ENCODE data around the gene DSC3. TPM values are rescaled to one million over a fixed set of nuclear protein-coding genes. Genes with fewer than 3 reads are reported as not detected.

Gene DSC3
- total RNA-seq, 1 donor from 2014 or later, result 0.87 TPM

- Mint-ChIP-seq H3K27me3 (ENCODE audit: unreplicated experiment) (peaks cover 1% of the 10 kb centered on the region), H3K4me3 (ENCODE audit: unreplicated experiment) (no peak overlapping the region), H3K27ac (ENCODE audit: unreplicated experiment) (no peak overlapping the region), H3K9me3 (ENCODE audit: unreplicated experiment) (no peaks in the 10 kb centered on the region), H3K36me3 (ENCODE audit: low read depth, unreplicated experiment) (peaks cover 4% of the 10 kb centered on the region), H3K4me1 (ENCODE audit: unreplicated experiment) (no peaks in the 10 kb centered on the region)
- TF ChIP-seq CTCF (IDR thresholded peaks at IDR 0.05; ENCODE audit: unreplicated experiment), result no peak
- DNase-seq (ENCODE audit: low spot score), result no peak
Observed at GRCh38 chr18:31050635-31051034, 8.1 kb upstream of the DSC3 start.

- no peak for DNase-seq (ENCODE audit: low spot score)
- no peak overlapping the region for H3K4me3 Mint-ChIP-seq (ENCODE audit: unreplicated experiment)
- TF ChIP-seq CTCF (IDR thresholded peaks at IDR 0.05; ENCODE audit: unreplicated experiment), result no peak
- H3K27ac Mint-ChIP-seq (ENCODE audit: unreplicated experiment), result no peak overlapping the region
- no peaks in the 10 kb centered on the region for H3K4me1 Mint-ChIP-seq (ENCODE audit: unreplicated experiment)
- no peaks in the 10 kb centered on the region for H3K9me3 Mint-ChIP-seq (ENCODE audit: unreplicated experiment)
- H3K36me3 Mint-ChIP-seq (ENCODE audit: low read depth, unreplicated experiment), result peaks cover 4% of the 10 kb centered on the region
- peaks cover 4% of the 10 kb centered on the region for H3K27me3 Mint-ChIP-seq (ENCODE audit: unreplicated experiment)
Observed at GRCh38 chr18:31049189-31049588, 6.6 kb upstream of the DSC3 start.

- H3K9me3 Mint-ChIP-seq (ENCODE audit: unreplicated experiment), result no peaks in the 10 kb centered on the region
- no peak for TF ChIP-seq CTCF (IDR thresholded peaks at IDR 0.05; ENCODE audit: unreplicated experiment)
- H3K27me3 Mint-ChIP-seq (ENCODE audit: unreplicated experiment), result peaks cover 9% of the 10 kb centered on the region
- peaks cover 6% of the 10 kb centered on the region for H3K4me1 Mint-ChIP-seq (ENCODE audit: unreplicated experiment)
- no peak overlapping the region for H3K4me3 Mint-ChIP-seq (ENCODE audit: unreplicated experiment)
- H3K27ac Mint-ChIP-seq (ENCODE audit: unreplicated experiment), result no peak overlapping the region
- H3K36me3 Mint-ChIP-seq (ENCODE audit: low read depth, unreplicated experiment), result peaks cover 10% of the 10 kb centered on the region
- no peak for DNase-seq (ENCODE audit: low spot score)
Observed at GRCh38 chr18:31048216-31048615, 5.7 kb upstream of the DSC3 start.

GRCh38 chr18:31046916-31047315 lies 4.4 kb upstream of the DSC3 start:
- no peak overlapping the region for H3K4me3 Mint-ChIP-seq (ENCODE audit: unreplicated experiment)
- no peaks in the 10 kb centered on the region for H3K9me3 Mint-ChIP-seq (ENCODE audit: unreplicated experiment)
- peaks cover 9% of the 10 kb centered on the region for H3K36me3 Mint-ChIP-seq (ENCODE audit: low read depth, unreplicated experiment)
- DNase-seq (ENCODE audit: low spot score), result no peak
- peaks cover 11% of the 10 kb centered on the region for H3K4me1 Mint-ChIP-seq (ENCODE audit: unreplicated experiment)
- no peak for TF ChIP-seq CTCF (IDR thresholded peaks at IDR 0.05; ENCODE audit: unreplicated experiment)
- no peak overlapping the region for H3K27ac Mint-ChIP-seq (ENCODE audit: unreplicated experiment)
- H3K27me3 Mint-ChIP-seq (ENCODE audit: unreplicated experiment), result peaks cover 14% of the 10 kb centered on the region

- H3K27ac Mint-ChIP-seq (ENCODE audit: unreplicated experiment), result no peak overlapping the region
- H3K4me3 Mint-ChIP-seq (ENCODE audit: unreplicated experiment), result no peak overlapping the region
- peaks cover 9% of the 10 kb centered on the region for H3K36me3 Mint-ChIP-seq (ENCODE audit: low read depth, unreplicated experiment)
- TF ChIP-seq CTCF (IDR thresholded peaks at IDR 0.05; ENCODE audit: unreplicated experiment), result no peak
- no peaks in the 10 kb centered on the region for H3K9me3 Mint-ChIP-seq (ENCODE audit: unreplicated experiment)
- no peak for DNase-seq (ENCODE audit: low spot score)
- peaks cover 18% of the 10 kb centered on the region for H3K27me3 Mint-ChIP-seq (ENCODE audit: unreplicated experiment)
- H3K4me1 Mint-ChIP-seq (ENCODE audit: unreplicated experiment), result peaks cover 21% of the 10 kb centered on the region
Observed at GRCh38 chr18:31045599-31045998, 3.1 kb upstream of the DSC3 start.
